KG1 (cell line): Measurements from ENCODE around the gene AMHR2.
"Not testable (repeated sequence)": the region's sequence is repeated elsewhere in the genome, so short reads cannot be mapped to it uniquely, and the experiment has no call there.

Experiments
- DNase-seq: peaks from one replicate; lab custom pipeline; 2025; lab: John Stamatoyannopoulos, UW

Gene AMHR2

GRCh38 chr12:53415752-53416389, 7.8 kb upstream of the AMHR2 start:
- DNase-seq, result not testable (repeated sequence)

DNA sequence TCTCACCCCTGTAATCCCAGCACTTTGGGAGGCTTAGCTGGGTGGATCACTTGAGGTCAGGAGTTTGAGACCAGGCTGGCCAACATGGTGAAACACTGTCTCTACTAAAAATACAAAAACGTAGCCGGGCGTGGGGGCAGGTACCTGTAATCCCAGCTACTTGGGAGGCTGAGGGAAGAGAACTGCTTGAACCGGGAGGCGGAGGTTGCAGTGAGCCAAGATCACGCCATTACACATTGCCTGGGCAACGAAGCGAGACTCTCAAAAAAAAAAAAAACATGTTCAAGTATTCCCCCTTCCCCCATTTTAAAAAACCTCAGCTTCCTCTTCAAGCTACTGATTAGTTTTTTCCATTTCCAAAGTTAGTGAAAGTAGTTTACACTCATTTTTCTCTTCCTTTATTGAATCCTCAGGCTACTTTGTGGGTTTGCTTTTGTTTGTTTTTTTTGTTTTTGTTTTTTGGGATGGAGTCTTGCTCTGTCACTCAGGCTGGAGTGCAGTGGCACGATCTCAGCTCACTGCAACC, 6.3 kb upstream of the AMHR2 start:
- not testable (repeated sequence) for DNase-seq

DNA sequence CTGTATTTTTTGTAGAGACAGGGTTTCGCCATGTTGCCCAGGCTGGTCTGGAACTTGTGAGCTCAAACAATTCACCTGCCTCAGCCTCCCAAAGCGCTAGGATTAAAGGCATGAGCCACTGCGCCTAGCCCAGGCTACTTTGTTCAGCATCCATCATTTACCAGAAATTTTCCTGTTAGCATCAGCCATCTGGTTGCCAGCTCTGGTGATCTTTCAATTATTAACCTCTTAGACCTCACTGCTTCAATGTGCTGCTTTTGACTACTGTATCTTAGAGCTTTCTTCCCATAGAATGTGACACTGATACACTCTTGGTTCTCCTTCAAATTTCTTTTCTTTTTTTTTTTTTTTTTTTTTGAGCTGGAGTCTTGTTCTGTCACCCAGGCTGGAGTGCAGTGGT, 5.4 kb upstream of the AMHR2 start:
- no peak for DNase-seq

GRCh38 chr12:53419756-53420155, 3.9 kb upstream of the AMHR2 start:
- no peak for DNase-seq

DNA sequence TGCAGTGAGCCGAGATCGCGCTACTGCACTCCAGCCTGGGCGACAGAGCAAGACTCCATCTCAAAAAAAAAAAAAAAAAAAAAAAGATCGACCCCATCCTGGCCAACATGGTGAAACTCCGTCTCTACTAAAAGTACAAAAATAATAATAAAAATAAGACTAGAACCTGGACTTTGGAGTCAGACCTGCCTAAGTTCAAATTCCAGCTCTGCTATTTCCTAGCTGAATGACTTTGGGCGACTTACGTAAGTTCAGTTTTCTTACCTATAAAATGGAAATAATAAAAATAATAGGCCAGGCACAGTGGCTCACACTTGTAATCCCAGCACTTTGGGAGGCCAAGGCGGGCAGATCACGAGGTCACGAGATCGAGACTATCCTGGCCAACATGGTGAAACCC, 1.4 kb upstream of the AMHR2 start:
- not testable (repeated sequence) for DNase-seq

- no peak for DNase-seq
Observed at GRCh38 chr12:53424626-53425514, 1.2 kb downstream of the AMHR2 start.

DNA sequence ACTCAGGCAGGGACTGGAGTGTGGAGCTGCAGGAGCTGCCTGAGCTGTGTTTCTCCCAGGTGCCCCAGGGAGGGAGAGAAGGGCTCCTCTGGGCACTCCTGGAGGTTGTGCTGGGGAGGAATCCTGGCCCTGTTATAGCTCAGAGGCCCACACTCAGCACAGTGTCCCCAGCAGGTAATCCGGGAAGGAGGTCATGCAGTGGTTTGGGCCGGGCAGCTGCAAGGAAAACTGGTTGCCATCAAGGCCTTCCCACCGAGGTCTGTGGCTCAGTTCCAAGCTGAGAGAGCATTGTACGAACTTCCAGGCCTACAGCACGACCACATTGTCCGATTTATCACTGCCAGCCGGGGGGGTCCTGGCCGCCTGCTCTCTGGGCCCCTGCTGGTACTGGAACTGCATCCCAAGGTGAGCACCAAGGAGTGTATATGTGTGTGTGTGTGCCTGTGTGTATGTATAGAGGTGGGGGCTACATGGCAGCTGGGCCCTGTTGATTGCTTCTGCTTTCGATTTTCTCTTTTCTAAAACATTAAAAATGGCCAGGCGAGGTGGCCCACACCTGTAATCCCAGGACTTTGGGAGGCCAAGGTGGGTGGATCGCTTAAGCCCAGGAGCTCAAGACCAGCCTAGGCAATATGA, 2.0 kb downstream of the AMHR2 start:
- DNase-seq, result no peak

- no peak for DNase-seq
Observed at GRCh38 chr12:53427905-53428594, 4.4 kb downstream of the AMHR2 start.

GRCh38 chr12:53428741-53429140, 5.1 kb downstream of the AMHR2 start:
- DNase-seq, result no peak

GRCh38 chr12:53430116-53430515, 6.5 kb downstream of the AMHR2 start:
- DNase-seq, result no peak

- no peak for DNase-seq
Observed at GRCh38 chr12:53431187-53431586, 7.5 kb downstream of the AMHR2 start.

GRCh38 chr12:53435326-53435725, 11.7 kb downstream of the AMHR2 start:
- DNase-seq, result not testable (repeated sequence)

GRCh38 chr12:53439582-53439981, 15.9 kb downstream of the AMHR2 start:
- not testable (repeated sequence) for DNase-seq

DNA sequence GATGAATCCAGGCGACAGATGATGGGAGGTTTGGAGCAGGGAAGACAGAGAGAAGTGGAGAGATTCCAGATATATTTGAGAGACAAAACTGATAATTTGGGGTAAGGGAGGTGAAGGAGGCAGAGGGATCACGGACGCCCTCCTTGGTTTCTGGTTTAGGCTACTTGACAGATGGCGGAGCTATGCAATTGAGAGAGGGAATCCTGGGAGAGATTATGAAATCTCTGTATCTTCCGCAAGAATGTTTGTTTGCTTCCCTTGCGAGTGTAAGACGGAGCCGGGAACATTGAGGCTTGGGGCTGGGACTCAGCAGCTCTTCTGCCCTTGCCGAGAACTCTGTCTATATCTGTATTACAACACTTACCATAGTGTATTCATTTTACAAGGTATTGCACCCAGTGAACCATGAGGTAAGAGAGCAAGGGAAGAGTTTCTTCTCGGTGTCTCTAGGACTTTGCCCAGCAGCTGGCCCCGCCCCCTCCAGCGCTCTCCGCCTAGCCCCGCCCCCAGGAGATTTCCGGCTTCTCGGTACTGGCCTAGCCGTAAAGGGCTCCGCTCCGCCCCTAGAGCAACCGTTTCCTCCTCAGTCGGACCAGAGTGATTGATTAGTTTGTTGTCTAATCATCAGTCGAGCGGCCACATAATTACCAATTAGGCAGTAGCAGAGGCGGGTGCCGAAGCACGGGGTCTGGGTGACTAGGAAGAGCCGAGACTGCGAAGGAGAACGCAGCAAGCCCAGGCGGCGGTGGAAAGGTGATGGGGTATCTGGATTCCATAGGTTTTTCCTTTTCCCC, 17.6 kb downstream of the AMHR2 start, which contains the start of gene PRR13:
PRR13 (plus strand) TSS at position 695 of the 794 bp plus-strand sequence. CDS start 981 bp downstream, outside the sequence.
- peak; percentile 71 for DNase-seq

DNA sequence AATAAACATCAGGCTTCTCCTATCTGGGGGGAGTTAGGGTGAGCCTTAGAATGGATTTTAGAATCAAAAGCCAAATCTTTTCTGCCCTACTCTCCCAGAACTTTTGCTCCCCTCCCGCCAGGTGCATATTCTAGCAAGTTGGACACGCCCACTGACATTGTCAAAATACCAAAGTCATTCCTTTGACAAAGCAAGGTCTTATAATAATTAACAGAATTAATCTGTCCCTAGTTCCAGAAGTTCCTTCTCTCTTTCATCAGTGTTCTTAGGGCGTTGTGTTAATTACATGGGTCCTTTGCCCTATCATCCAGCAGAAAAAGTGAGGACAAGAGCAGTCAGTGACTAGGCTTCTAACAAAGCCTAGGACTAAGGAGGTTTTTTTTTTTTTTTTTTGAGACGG, 20.3 kb downstream of the AMHR2 start:
- no peak for DNase-seq

GRCh38 chr12:53444593-53445325, 21.1 kb downstream of the AMHR2 start:
- DNase-seq, result not testable (repeated sequence)

GRCh38 chr12:53450936-53451335, 27.3 kb downstream of the AMHR2 start:
- no peak for DNase-seq

DNA sequence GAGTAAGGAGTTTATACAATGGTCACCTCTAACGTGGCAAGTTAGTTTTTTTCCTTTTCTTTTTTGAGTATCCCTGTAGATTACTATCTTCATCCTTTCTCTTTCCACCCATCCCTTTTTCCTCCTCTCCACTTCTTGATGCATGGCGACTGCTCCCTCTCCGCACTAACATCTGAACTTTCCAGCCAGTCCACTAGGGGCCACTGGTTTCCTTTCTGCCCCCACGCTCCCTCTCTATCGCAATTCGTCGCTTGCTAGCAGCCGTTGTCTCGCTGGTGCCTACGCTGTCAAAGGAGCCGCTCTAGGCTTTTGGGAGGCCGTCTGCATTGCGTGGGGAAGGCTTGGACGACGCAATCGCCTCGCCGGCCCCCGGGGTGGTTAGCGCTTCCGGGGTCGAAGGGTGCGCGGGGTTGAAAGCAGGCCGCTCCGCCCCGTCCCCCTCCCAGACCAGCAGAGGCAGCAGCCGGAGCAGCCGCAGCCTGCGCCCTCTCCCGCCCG, 28.1 kb downstream of the AMHR2 start, which contains the start of gene PCBP2:
PCBP2 (plus strand) TSS at position 442 of the 498 bp plus-strand sequence. CDS start 2,699 bp downstream, outside the sequence.
- peak; percentile 58 for DNase-seq

DNA sequence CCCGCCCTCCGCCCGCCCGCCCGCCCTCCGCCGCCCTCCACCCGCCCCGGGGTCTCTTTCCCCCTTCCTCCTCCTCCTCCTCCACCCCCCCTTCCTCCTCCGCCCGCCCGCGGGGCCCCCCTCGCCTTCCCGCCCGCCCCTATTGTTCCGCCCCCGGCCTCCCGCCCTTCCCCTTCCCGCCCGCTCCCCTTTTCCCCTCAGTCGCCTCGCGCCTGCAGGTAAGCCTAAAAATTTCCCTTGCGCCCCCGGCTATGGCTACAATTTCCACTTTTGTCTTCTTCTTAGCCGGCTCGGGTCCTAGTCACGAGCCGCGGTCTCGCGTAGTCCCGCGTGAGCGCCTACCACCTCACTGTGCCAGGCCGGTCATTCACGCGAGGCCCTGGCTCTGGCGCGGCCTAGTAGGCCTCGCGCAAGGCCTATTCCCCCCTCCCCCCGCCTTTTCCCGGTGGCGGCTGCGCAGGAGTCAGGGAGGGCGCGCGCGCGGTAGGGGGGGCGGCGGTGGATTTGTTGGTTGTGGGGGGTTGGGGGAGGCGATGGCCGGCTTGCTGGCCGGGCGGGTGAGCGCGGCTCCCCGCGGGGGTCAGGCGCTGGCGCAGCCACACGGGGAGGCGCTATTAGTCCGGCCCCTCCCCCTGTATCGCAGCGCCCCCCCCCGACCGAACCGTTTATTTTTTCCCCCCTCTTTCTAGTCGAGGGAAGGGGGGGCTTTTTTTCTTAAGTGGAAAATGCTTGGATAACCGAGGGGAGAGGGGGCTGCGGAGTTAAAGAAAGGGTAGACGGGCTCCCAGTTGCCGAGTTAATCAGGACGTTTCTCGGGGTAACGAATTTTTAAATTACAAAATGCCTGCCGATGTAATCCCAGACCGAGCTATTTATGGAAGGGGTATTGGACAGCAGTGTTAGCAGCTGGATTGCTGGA, 28.8 kb downstream of the AMHR2 start:
- no peak for DNase-seq
